NCI-H2107 treated with DMSO at 0.1 percent for 48 hours (cell line): ENCODE results near the gene QPRT.
"Not testable (repeated sequence)": the region's sequence is repeated elsewhere in the genome, so short reads cannot be mapped to it uniquely, and the experiment has no call there.

Experiments used
- DNase-seq: peaks from one replicate; lab custom pipeline; 2025; ENCODE audit not compliant: unreplicated experiment; lab: John Stamatoyannopoulos, UW

The QPRT gene

DNA sequence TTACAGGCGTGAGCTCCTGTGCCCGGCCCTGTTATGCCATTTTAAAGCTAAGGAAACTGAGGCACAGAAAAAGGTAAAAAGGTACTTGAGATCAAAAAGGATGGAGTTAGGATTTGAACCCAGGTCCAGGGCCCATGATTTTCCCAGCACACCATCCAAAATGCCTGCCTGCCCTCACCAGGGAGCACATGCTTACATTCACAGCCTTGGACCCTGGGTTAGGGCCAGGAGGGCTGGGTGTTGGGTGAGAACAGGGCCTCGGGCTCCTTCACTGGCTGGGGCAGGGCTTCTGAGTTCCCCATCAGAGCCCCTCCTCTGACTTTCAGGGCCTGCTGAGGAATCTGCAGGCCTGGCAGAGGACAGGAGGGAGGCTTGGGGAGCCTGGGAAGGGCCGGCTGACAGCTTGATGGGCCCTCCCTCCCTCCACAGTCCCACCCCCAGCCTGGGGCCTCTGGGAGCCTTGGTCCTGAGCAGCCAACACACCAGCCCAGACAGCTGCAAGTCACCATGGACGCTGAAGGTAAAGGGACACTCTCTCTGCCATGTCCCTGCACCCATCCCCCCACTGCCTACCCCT, at the start of gene QPRT:
Gene QPRT (plus strand): TSS at position 490 of the 577 bp plus-strand sequence. CDS start 18 bp downstream, at position 508.
- DNase-seq = no peak

DNA sequence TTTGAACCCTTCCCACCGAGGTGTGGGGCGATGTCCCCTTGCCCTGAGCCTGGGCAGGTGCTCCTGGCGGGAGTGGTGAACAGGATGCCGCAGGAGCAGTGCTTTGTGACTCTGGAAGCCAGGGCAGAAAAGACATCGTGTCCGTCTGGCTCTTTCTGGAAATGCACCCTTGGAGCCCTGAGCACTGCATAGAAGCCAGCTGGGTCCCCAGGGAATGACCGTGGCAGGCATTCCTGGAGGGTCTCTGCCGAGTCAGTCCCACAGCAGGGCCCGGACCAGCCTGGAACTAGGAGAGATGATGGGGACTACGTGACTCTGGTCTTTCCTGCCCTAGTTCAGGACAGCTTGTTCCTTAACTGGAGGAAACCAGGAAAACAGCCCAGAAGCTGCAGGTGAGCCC, 49.7 kb upstream of the QPRT start:
- not testable (repeated sequence) for DNase-seq

DNA sequence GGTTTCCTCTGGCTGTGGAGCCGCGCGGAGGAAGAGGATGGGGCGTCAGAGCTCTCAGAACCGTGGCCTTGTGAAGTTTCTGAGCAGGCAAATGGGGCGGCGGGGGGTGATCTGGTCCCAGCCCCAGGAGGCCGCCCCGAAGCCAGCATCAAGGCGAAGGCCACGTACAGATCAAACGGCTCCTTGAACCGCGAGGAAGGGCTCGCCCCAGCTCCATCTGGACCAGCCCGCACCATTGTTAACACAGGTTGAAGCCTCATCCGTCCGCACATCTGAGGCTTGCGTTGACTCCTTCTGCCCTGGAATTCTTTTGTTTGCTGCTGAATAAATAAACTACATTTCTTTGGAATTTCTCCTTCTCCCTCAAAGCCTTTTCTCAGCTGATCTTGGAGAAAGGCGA, 47.3 kb upstream of the QPRT start:
- DNase-seq = not testable (repeated sequence)

DNA sequence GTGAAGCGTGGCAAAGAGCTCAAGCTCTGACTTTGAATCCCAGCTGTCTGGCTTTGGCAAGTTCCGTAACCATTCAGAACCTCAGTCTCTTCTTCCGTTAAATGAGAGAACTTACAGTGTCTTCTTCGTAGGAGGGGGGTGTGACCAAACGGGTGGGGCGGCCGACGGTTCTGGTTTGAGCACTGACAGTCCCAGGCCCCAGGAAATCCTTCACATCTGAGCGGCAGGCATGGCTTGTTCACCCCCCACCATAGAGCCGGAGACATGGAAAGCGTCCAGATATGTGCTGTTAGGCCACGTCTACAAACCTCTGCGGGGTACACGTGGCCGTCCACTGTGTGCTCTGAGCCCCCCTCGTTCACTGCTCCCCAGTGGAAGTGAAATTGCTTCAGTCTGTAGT, 43.1 kb upstream of the QPRT start:
- DNase-seq = not testable (repeated sequence)

DNA sequence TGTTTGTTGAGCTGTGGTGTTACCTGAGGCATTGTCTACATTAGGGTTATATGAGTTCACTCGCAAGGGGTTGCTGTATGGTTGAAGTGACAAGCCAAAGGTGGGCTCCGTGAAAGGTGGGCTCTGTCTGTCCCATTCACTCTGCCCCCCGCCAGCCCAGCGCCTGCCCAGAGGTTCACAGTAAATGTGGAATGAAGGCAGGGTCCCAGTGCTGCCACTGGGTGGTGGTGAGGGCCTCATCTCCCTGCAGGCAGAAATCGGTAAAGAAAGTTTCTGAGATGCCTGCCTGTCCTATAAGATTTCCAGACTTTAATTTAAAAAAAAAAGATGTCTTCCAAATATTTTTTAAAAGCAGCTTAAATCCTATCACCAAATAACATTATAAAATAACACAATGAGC, 42.6 kb upstream of the QPRT start:
- not testable (repeated sequence) for DNase-seq

DNA sequence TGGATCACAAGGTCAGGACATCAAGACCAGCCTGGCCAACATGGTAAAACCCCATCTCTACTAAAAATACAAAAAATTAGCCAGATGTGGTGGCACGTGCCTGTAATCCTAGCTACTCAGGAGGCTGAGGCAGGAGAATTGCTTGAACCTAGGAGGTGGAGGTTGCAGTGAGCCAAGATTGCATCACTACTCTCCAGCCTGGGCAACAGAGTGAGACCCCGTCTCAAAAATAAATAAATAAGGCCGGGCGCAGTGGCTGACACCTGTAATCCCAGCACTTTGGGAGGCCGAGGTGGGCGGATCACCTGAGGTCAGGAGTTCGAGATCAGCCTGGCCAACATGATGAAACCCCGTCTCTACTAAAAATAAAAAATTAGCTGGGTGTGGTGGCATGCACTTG, 40.2 kb upstream of the QPRT start:
- not testable (repeated sequence) for DNase-seq

DNA sequence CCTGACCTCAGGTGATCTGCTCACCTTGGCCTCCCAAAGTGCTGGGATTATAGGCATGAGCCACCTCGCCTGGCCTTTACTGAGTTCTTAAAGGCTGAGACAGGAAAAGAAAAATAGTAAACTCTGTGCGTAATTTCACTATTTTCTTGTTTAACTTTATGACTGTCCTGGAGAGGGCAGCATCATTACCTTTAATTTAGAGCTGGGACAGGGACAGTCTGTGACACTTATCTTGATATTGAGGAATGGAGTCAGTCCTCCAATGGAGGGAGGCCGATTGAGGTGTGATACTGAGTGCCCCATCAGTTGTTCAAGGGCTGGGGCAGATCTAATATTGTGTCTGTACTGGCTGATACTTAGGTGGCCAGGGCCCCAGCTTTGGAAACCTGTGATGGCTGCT, 37.4 kb upstream of the QPRT start:
- no peak for DNase-seq

DNA sequence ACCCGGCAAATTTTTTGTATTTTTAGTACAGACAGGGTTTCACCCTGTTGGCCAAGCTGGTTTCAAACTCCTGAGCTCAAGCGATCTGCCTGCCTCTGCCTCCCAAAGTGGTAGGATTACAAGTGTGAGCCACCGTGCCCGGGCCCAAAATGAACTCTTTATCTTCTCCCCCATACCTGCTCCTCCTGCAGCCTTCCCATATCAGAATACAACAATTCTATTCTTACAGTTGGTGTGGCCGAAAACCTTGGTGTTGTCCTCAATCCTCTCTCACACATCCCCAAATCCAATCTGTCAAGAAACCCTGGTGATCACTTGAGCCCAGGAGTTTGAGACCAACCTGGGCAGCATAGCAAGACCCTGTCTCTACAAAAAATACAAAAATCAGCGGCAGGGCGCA, 35.4 kb upstream of the QPRT start:
- DNase-seq = no peak

DNA sequence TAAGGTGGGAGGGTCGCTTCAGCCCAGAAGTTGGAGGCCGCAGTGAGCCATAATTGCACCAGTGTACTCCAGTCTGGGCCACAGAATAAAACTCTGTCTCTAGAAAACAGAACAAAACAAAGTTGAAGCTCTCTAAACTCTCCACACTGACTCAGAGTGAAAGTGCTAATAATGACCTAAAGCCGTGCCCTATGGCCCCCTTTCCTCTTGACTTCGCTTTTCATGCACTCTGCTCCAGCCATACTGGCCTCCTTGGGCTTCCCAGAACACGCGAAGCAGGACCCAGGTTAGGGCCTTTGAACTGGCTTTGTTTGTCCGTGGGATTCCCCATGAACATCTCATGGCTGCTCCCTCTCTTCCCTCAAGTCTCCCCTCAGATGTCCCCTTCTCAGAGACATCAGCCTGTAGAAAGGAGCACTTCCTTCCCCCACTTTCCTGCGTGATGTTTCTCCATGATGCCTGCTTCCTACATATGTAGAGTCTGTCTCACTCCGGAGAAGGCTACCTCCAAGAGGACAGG, 34.6 kb upstream of the QPRT start:
- no peak for DNase-seq

DNA sequence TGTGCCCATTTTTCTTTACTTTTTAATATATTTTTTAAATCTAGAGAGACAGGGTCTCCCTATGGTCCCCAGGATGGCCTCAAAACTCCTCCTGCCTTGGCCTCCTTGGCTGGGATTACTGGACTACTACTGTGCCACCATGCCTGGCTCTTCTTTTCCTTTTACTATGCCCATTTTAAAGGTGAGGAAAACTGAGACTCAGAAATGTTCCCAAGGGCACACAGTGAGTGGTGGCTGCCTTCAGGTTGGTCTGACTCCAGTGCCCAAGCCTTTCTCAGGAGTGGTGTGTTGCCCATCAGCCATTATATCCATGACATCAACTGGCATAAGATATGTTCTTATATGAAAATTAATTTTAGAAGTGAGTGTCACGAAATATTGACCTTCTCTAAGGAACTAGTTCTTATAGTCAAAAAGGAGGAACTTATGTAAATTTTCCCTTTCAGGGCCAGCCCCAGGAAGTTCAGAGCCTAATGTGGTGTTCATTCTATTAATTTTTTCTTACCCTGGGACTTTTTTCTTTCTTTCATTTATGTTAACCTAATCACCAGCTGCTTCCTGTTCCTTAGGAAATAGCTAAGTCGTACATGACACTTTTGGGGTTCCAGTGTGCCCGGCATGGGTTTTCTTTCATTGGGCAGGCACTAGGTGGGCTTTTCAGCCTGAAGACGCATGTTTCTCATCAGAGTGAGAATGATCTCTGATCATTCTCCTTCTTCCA, 33.8 kb upstream of the QPRT start:
- DNase-seq = no peak

DNA sequence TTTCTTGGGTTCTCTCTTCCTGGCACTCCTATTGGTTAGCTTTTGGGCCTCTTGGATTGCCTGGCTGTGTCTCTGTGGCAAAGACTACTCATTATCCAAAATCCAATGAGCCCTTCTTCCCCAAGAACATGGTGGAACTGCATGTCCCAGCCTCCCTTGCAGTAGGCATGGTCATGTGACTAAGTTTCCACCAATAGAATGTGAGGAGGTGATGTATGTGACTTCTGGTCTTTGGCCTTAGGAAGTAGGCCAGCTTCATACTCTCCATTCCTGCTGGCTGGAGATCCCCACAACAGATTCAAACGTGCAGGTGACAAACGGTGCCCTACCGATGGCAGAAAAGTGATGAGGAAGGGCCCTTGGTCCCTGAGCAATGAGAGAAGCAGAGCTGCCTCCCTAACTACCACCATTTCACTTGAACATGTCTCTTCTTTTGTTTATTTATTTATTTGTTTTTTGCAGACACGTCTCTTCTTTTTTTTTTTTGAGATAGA, 33.2 kb upstream of the QPRT start:
- no peak for DNase-seq

DNA sequence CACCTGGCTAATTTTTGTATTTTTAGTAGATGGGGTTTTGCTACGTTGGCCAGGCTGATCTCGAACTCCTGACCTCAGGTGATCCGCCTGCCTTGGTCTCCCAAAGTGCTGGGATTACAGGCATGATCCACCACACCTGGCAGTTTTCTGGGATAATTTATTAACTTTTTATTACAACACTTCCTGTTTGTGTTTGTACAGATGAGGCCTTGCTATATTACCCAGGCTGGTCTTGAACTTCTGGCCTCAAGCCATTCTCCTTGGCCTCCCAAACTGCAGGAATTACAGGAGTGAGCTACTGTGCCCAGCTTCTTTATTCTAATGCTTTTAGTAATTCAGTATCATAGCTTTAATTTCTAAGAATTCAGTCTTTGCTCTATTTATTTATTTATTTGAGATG, 32.0 kb upstream of the QPRT start:
- DNase-seq = no peak

DNA sequence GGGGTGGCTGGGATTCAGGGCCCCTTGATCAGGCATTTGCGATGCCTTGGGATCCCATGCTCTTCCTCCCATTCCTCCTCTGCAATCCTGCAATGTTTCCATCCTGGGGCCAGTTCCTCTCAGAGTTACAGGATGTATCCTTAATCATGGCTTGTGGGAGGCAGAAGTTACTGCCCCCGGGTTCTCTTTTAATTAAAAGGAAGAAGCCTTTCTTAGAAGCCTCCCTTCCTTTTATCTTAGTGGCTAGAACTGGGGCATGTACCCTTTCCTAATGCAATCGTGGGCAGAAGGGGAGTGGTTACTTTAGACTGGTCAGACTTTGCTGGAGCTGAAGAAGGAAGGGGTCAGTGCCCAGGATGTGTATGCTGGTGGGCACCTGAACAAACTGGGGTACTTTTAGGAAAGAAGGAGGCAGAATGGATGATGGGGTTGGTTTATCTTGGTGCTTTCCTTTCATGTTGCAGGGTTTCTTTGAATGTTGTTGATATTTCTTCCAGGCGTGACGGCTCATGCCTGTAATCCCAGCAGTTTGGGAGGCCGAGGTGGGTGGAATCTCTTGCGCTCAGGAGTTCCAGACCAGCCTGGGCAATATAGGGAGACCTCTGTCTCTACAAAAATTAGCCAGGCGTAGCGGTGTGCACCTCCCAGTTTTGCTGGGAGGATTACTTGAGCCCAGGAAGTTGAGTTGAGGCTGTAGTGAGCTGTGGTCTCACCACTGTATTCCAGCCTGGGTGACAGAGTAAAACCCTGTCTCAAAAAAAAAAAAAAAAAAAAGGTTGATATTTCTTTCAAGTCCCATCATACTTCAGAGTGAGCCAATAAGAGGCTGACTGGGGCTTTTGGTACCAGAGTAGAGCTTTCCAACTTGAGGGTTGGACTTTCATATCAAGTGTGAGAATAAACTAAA, 29.1 kb upstream of the QPRT start:
- no peak for DNase-seq

DNA sequence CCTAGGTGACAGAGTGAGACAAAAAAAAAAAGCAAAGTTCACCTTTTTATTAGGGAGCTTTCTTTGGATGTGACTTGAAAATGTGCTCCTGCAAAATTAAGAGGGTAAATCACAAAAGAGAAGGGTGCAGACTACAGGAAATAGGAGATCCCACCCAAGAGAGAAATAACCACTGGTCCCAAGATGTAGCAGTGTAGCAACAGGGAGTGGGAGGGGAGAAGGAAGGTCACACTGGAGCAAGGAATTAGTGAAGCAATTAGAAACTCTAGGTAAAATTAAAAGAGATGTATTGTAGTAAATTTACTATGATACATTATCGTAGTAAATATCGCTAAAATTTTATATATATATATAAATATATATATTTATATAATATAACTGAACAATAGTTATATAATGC, 28.2 kb upstream of the QPRT start:
- DNase-seq = no peak

DNA sequence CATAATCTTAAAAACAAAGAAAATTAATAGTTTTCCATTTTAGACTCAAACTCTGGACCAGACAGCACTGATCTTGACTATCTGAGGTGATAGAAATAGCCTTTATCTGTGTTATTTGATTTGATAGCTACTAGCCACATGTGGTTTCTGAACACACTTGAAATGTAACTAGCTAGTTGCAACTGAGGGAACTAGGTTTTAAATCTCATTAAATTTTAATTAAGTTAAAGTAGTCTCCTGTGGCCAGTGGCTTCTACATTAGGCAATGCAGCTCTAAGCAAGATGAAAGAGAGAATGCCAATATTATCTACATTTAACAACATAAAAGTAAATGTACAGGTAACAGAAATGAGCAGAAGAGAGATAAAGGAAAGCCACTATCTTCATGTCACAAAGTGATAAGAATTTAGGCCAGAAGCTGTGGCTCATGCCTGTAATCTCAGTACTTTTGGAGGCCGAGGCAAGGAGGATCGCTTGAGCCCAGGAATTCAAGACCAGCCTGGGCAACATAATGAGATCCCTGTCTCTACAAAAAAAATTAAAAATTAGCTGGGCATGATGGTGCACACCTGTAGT, 27.1 kb upstream of the QPRT start:
- DNase-seq = no peak

DNA sequence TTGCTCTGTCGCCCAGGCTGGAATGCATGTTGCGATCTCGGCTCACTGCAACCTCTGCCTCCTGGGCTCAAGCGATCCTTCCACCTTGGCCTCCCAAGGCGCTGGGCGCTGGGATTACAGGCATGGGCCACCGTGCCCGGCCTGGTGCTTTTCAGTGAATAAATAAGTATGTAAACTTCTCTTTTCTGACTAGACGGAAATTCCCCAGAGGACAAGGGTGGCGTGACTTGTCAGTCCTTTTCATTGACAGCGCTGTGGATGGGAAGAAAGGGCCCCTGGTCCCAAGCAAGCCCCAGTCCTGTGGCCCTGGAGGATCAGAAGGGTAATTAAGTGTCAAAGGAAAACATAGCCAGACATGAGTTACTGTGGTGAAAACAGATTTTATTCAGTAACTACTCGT, 25.5 kb upstream of the QPRT start:
- DNase-seq = no peak

DNA sequence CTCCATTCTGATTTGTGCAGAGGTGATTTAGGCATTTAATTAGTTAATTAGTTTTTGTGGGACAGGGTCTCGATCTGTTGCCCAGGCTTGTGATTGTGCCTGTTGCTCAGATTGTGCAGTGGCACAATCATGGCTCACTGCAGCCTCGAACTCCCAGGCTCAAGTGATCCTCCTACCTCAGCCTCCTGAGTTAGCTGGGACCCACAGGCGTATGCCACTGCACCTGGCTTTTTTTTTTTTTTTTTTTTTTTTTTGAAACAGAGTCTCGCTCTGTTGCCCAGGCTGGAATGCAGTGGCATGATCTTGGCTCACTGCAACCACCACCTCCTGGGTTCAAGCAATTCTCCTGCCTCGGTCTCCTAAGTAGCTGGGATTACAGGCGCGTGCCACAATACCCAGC, 25.1 kb upstream of the QPRT start:
- not testable (repeated sequence) for DNase-seq

DNA sequence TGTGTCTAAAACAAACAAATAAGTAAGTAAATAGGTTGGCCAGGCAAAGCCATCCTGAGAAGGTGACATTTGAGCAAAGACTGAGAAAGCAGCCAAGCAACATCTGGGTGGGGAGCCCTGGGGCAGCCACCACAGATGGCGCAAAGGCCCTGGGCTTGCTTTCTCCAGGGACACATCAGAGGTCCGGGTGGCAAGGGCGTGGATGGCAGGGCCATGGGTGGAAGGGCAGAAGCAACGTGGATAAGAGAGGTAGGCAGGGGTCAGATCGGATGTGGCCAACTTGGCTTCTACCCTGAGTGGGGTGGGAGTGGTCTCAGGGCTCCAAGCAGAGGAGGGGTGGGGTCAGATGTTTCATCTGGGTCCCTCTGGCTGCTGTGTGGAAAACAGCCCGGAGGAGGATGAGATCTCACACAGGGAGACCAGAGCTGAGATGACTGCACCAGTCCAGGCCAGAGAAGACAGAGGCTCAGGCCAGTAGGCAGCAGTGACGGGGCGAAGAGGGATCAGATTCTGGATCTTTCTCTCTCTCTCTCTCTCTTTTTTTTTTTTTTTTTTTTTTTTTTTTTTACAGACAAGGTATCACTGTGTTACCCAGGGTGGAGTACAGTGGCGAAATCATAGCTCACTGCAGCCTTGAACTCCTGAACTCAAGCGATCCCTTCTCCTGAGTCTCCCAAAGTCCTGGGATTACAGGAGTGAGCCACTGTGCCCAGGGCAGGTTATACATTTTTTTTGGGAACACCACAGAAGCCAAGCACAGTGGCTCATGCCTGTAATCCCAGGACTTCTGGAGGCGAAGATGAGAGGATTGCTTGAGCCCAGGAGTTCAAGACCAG, 22.1 kb upstream of the QPRT start:
- DNase-seq = no peak

DNA sequence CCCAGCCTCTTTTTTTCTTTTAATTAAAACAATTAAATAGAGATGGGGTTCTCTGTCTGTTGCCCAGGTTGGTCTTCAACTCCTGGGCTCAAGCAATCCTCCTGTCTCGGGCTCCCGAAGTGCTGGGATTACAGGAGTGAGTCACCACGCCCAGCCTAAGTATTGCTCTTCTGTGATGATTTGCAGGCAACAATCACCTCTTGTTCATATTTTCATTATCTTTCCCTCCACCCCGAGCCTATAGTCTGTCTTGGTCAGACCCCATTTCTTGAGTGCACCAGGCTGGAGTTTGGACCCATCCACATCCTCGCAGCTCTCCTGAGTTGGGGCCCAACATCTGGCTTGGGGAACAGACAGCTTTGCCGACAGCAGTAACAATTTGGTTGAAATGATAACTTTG, 20.3 kb upstream of the QPRT start:
- DNase-seq = no peak

DNA sequence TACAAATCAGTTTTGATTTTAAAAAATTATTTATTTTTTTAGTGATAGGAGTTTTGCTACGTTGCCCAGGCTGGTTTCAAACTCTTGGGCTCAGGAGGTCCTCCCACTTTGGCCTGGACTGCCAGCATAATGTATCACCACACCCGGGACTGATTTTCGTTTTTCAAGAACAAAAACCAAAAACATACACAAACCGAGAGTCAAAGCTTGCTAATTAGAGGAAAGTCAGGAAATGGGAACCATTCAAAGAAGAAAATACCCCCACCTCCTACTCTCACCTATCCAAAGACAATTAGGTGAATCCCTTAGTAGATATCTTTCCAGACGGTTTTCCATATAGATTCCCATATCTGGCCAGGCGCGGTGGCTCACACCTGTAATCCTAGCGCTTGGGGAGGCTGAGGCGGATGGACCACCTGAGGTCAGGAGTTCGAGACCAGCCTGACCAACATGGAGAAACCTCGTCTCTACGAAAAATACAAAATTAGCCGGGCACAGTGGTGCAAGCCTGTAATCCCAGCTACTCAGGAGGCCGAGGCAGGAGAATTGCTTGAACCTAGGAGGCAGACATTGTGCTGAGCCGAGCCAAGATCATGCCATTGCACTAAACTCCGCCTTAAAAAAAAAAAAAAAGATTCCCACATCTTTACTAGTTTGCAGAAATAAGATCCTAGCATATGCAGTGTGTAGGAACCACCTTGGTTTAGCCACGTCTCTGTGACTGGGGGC, 16.8 kb upstream of the QPRT start:
- no peak for DNase-seq
